Measurements from ENCODE around the gene MYL6. TPM values are rescaled to one million over a fixed set of nuclear protein-coding genes. Genes with fewer than 3 reads are reported as not detected.

MYL6 gene
- total and polyA plus RNA-seq, 2 donors (not counting 3 experiments of a cell fraction or from before 2014, with no cell fraction given): 2,543 to 8,470 TPM

- TSS peak; percentile 52 for BruUV-seq (replicated peaks)
- peak within 1 kb of the TSS; percentile 66 for H3K9ac ChIP-seq (replicated peaks; ENCODE audit: extremely low read depth, insufficient read depth, low read length)
- peak within 1 kb of the TSS; percentile 63 to 75 (median 68) for H3K4me3 ChIP-seq (replicated peaks in 1 of 3; ENCODE audit: insufficient read depth in 1 of 3, low read depth in 1 of 3, low read length in 3 of 3)
- no peaks in the 10 kb centered on the region for H3K27me3 ChIP-seq (ENCODE audit: control insufficient read depth in 2 of 2, insufficient read depth in 2 of 2, low read length in 2 of 2)
- H3K36me3 ChIP-seq (ENCODE audit: control insufficient read depth in 2 of 2, extremely low read depth in 1 of 2, insufficient read depth in 2 of 2, low read length in 2 of 2): peaks cover 4 to 22% of the 10 kb centered on the region in 2 experiments
- peak within 1 kb of the TSS; percentile 46 for H3K27ac ChIP-seq (ENCODE audit: insufficient read depth, low read depth, low read length)
- peaks cover 28% of the 10 kb centered on the region for H3K4me1 ChIP-seq (ENCODE audit: control insufficient read depth, extremely low read depth, insufficient read depth, low read length)
- POLR2A ChIA-PET: interaction anchor here (0.5 to 2.6 kb wide), 11 partner anchors 9 to 94 kb away, joined by 3 to 38 read pairs (median 5); partner anchors contain the start of genes MYL6, PA2G4, RNF41 and SMARCC2
- no peaks in the 10 kb centered on the region for H3K9me1 ChIP-seq (replicated peaks; ENCODE audit: control insufficient read depth, extremely low read depth, insufficient read depth, low read length)
- H2AFZ ChIP-seq (ENCODE audit: low read depth, low read length): peak within 1 kb of the TSS; percentile 16
- DNase-seq (ENCODE audit: low read depth, low spot score) (peak; percentile 100), FAIRE-seq (peak; percentile 97)
- dilution Hi-C loops (cut with MboI; ENCODE audit: extremely low pct_ligation_motif_present, low sequenced_read_pairs): no loop called here
- peaks cover 19% of the 10 kb centered on the region for H3K79me2 ChIP-seq (ENCODE audit: control insufficient read depth, insufficient read depth, low read length)
- peak within 1 kb of the TSS; percentile 82 for H3K4me2 ChIP-seq (ENCODE audit: insufficient read depth, low read length)
- intact Hi-C loops (cut with micrococcal nuclease): loop anchor here (1.0 kb wide), 1 partner anchor 24 kb away; the partner anchor contains the start of gene MYL6B
- no peaks in the 10 kb centered on the region for H3K9me3 ChIP-seq (replicated peaks; ENCODE audit: control insufficient read depth, insufficient read depth, low read length)
- CTCF ChIA-PET: interaction anchor here (0.6 to 3.1 kb wide), 17 partner anchors 9 to 390 kb away, joined by 3 to 40 read pairs (median 5); partner anchors contain the start of genes MYL6, MYL6B, RNF41 and SMARCC2
- no peak for TF ChIP-seq EZH2 (IDR thresholded peaks at IDR 0.05; ENCODE audit: borderline replicate concordance, low read depth, low read length, severe bottlenecking)
- TF ChIP-seq POLR2A (IDR thresholded peaks at IDR 0.05; ENCODE audit: low read depth, low read length): peak; percentile 82
- TF ChIP-seq, protein P1, sequence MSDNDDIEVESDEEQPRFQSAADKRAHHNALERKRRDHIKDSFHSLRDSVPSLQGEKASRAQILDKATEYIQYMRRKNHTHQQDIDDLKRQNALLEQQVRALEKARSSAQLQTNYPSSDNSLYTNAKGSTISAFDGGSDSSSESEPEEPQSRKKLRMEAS (IDR thresholded peaks at IDR 0.05; ENCODE audit: insufficient read depth, insufficient read length): peak; percentile 77
- peak; percentile 45 for TF ChIP-seq POLR2AphosphoS5 (IDR thresholded peaks at IDR 0.05; ENCODE audit: insufficient read depth, low read depth, low read length)
- no peak for TF ChIP-seq GATA2 (IDR thresholded peaks at IDR 0.05; ENCODE audit: insufficient read depth, insufficient read length, low read depth, low read length)
- peak; percentile 89 for TF ChIP-seq JUN (IDR thresholded peaks at IDR 0.05; ENCODE audit: borderline replicate concordance, insufficient read depth, insufficient read length, low read depth)
- H4K20me1 ChIP-seq (replicated peaks; ENCODE audit: control insufficient read depth, extremely low read depth, insufficient read depth, low read length): no peaks in the 10 kb centered on the region
Measured at GRCh38 chr12:56127888-56128669, 30.1 kb upstream of the MYL6 start, which contains the start of gene ESYT1. ESYT1 (plus strand) TSS chr12:56128267; CDS start chr12:56128320, 53 bp downstream.
